ENCODE data around the gene VILL.
"Not testable (repeated sequence)": the region's sequence is repeated elsewhere in the genome, so short reads cannot be mapped to it uniquely, and the experiment has no call there.

VILL gene

GRCh38 chr3:37985637-37986320, 4.8 kb upstream of the VILL start:
- DNase-seq (ENCODE audit: low spot score) (no peak), FAIRE-seq (no peak)

- DNase-seq (ENCODE audit: low spot score): no peak
- peak; percentile 53 for FAIRE-seq
Measured at GRCh38 chr3:37986479-37987314, 3.9 kb upstream of the VILL start.

- FAIRE-seq (no peak), DNase-seq (ENCODE audit: low spot score) (no peak)
Measured at GRCh38 chr3:37987315-37987697, 3.3 kb upstream of the VILL start.

- FAIRE-seq (no peak), DNase-seq (ENCODE audit: low spot score) (no peak)
Measured at GRCh38 chr3:37987751-37988179, 2.8 kb upstream of the VILL start.

DNA sequence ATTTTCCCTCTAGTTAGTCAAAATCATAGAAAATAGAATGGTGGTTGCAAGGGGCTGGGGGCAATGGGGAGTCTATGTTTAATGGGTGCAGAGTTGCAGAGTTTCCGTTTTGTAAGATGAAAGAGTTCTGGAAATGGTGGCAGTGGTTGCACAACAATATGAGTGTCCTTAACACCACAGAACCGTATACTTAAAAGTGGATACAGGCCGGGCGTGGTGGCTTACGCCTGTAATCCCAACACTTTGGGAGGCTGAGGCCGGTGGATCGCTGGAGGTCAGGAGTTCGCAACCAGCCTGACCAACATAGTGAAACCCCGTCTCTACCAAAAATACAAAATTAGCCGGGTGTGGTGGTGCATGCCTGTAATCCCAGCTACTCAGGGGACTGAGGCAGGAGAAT, 2.2 kb upstream of the VILL start:
- not testable (repeated sequence) for FAIRE-seq; DNase-seq (ENCODE audit: low spot score)

DNA sequence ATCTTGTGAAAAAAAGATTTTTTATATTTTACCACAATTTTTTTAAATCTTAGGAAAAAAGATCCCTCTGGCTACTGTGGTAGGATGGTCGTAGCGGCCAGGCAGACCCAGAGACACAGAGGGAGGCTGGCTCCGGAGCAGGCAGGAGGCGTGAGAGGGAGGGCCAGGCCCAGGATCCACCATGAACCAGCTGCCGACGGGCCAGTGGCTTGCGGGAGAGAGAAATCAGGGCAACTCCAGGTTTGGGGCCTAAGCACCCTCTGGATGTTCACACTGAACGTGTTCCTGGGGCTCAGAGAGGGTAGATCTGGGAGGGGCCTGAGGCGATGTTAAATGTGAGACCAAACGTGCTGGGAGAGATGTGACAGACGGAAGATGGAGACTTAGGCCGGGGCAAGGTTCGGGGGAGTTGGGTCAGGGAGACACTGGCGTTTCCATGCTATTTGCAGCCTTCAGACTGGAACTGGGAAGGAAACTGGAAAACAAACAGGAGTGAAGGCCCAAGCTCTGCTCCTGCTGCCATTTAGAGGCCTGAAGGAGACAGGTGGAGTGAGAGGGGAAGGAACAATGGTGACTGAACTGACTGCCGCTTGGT, 1.6 kb upstream of the VILL start:
- FAIRE-seq: no peak
- no peak for DNase-seq (ENCODE audit: low spot score)

DNA sequence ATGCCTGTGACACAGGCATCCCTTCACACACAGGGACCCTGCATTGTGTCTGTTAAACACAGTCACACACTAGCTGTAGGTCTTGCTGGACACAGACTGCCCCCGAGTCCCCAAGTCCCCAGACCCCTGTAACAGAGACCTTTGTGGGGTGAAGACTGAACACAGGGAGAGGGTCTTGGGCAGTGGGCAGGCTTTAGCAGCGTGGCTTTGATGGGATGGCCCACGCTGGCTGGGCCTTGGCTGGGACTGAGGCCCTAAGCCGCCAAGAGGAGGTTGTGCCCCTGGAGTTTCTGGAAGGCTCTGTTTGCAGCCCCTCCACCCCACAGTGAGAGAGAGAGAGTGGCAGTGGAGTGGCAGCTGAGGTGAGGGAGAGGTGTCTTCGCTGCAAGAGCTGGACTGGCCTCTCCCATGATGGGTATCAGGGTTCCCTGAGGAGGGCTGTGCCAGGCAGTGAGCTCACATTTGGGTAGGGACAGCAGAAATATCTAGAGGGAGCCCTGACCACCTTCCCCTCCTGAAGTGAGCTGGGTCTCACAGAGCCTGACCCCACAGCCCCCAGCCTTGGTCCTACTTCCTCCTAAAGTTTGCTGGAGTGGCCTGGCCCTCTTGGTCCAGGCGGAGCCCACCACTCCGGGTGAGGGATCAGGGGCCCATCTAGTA, 635 bp upstream of the VILL start:
- DNase-seq (ENCODE audit: low spot score) (no peak), FAIRE-seq (no peak)

- FAIRE-seq (no peak), DNase-seq (ENCODE audit: low spot score) (no peak)
Measured at GRCh38 chr3:37991109-37991508, 523 bp downstream of the VILL start.

- DNase-seq (ENCODE audit: low spot score) (no peak), FAIRE-seq (no peak)
Measured at GRCh38 chr3:37991823-37992222, 1.2 kb downstream of the VILL start.

DNA sequence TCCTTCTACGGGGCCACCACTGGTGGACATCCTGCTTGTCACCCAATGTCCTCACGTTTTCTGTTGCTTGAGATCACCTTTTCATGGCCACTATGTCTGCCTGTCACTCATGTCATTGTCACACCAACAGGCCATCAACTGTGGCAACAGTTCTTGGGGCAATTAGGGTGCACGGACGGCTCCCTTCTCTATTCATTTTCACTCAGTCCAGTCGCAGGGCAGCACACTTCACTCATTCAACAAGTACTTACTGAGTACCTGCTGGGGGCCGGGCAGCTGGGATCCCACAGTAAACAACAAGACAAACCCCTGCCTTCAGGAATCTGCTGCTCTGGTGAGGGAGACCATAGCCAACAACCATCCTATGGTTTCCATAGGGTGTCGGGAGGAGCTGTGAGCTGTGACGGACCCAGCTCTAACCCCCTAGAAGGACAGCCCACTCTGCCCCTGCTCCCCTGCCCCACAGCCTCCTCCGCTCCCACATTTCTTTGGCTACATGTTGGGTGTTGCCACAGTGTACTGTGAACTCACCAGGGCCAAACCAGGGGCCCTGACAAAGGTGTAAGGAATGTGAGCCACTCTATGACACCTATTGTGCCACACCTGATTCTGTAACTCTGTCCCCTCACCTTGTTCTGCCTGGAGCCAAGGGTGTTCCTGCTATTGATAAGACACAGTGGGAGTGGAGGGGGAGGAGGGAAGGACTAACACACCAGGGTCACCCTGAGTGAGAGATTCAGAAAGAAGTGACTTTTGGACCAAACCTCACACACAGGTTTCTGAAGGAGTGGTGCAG, 1.9 kb downstream of the VILL start:
- FAIRE-seq (no peak), DNase-seq (ENCODE audit: low spot score) (no peak)

DNA sequence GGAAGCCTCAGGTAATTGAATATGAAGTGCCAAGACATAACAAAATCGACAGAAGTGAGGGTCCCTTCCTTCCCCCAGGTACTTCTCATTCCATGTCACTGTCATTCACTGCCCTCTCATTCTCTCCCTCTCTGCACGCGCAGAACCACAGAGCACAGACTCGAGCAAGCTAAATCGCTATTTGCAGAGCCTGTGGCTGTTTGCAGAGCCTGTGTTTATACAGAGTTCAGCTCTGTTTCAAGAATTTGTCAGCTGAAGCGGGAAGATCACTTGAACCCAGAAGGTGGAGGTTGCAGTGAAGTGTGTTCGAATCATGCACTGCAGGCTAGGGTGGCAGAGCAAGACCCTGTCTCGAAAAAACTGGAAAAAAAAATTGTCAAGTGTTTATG, 2.5 kb downstream of the VILL start:
- DNase-seq (ENCODE audit: low spot score): no peak

DNA sequence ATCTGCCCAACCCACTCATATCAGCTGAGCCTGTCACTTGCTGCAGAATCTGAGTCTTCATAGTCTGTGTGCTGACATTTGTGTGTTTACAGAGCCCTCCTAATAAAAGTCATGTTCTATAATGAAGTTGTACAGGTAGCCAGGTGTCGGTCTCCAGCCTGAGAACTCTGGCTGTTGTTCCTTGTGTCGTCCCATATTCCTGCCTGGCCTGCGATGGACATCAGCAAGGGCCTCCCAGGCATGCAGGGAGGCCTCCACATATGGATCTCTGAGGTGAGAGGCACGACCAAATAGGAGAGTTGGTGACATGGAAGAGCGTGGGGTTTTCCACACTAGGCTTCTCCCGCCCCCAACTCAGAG, 2.9 kb downstream of the VILL start:
- no peak for FAIRE-seq
- DNase-seq (ENCODE audit: low spot score): no peak

More for the DNA sequence above, 2.5 kb downstream of the VILL start:
- FAIRE-seq: no peak

GRCh38 chr3:37993820-37994638, 3.4 kb downstream of the VILL start:
- DNase-seq (ENCODE audit: low spot score) (no peak), FAIRE-seq (peak; percentile 37)

DNA sequence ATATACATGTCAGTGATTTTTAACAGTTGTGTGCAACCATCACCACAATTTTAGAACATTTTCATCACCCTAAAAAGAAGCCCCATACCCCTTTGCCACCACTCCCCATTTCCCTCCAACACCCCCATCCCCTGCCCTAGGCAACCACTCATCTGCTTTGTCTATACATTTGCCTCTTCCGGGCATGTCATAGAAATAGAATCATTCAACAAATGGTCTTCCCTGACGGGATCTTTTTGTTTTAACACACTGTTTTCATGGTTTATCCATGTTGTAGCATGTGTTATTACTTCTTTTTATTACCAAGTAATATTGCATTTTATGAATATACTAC, 4.0 kb downstream of the VILL start:
- DNase-seq (ENCODE audit: low spot score) (no peak), FAIRE-seq (no peak)

DNA sequence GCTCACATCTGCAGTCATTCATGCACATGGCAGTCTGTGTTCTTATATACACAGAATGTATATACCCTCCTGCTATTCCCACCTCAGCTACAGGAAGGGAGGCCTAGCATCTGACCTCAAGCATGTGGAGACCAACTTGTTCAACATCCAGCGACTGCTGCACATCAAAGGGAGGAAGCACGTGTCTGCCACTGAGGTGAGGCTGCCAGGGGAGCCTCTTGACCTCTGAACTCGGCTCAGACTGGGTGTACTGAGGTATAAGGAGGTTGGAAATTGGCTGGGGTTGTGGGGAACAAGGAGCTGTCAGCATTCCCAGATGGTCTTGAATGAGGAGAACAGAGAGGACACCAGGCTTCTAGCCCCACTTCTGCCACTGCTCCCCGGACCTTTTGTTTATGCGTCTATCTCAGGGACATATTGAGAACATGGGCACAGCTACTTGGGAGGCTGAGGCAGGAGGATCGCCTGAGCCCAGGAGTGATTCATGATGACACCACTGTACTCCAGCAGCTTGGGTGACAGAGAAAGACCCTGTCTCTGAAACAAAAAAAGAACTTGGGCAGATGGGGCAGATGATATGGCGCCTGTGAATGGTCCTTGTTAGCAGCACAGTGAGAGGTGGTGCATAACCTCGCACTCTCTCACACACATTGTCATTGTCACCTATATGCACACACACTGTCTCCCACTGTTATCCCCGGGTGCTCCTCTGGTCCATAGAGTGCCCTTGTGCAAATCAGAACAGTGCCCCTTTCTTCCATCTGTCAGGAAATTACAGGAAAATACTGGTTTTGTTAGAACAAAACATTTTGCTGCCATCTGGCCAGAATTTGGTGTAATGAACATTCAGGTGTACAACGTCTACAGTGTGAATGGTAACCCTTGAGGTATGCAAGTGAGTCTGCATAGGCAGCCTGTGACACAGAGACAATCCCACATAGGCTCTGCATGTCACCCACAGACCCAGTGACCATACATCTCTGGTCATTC, 5.4 kb downstream of the VILL start:
- DNase-seq (ENCODE audit: low spot score) (no peak), FAIRE-seq (no peak)

DNA sequence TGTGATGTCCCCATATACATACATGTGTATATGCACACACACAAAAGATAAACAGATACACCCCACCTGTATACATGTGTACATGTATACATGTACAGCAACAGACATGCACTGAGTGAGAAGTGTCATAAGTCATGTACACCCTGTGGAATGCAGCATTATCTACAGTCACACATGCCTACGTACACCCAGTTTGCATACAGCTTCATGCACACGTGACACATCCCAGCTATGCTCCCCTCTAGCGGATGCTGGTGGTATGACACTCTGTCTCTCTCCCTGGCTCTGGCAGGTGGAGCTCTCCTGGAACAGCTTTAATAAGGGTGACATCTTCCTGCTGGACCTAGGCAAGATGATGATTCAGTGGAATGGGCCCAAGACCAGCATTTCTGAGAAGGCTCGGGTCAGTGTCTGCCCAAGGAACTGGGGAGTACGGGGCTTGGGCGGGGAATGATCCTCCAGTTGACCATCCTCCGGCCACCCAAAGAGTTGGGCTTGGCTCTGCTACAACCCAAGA, 6.3 kb downstream of the VILL start:
- FAIRE-seq (peak; percentile 98), DNase-seq (ENCODE audit: low spot score) (peak; percentile 84)

DNA sequence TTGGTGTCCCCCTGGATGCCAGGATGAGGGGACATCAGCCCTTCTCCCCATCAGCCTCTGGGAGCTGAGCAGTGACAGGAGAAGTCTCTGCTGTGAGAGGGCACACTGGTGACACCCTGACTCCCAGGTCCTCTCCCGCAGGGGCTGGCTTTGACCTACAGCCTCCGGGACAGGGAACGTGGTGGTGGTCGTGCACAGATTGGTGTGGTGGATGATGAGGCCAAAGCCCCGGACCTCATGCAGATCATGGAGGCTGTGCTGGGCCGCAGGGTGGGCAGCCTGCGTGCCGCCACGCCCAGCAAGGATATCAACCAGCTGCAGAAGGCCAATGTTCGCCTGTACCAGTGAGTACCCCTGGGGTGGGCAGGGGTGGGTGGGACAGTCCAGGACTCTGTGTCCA, 6.8 kb downstream of the VILL start:
- FAIRE-seq (no peak), DNase-seq (ENCODE audit: low spot score) (no peak)

- DNase-seq (ENCODE audit: low spot score): no peak
- no peak for FAIRE-seq
Measured at GRCh38 chr3:37997791-37998370, 7.3 kb downstream of the VILL start.

GRCh38 chr3:37999836-38000235, 9.2 kb downstream of the VILL start:
- DNase-seq (ENCODE audit: low spot score) (no peak), FAIRE-seq (no peak)
